Adrenal gland (tissue), 12 donors: Measurements from ENCODE around the gene TMEM132D. TPM values are rescaled to one million over a fixed set of nuclear protein-coding genes. Genes with fewer than 3 reads are reported as not detected.

ENCODE experiments used
- DNase-seq, 7 donors: peaks; one replicate each; pipeline ENCODE4 v3.0.0-alpha.2; 2019 to 2020
- H3K27ac ChIP-seq, 5 donors: fragments of 200-600 bp; sonication (generic) in 4 of 5; 1 replicate in 3 of 5; 2 replicates in 2 of 5; pipeline versions ENCODE4 v1.5.1 to v1.8.0; 2016 to 2020; ENCODE audit warnings: mild to moderate bottlenecking in 1 of 5
- H3K27me3 ChIP-seq: fragments of 200-600 bp; 2 replicates; pipeline ENCODE4 v1.8.0; 2021
- H3K36me3 ChIP-seq, 2 donors: fragments of 200-600 bp; replicated peaks in 1 of 2; 1 replicate in 1 of 2; 2 replicates in 1 of 2; pipeline versions ENCODE4 v1.5.1 to v1.8.0; 2018 to 2022
- H3K4me1 ChIP-seq, 2 donors: fragments of 200-600 bp; replicated peaks in 1 of 2; 1 replicate in 1 of 2; 2 replicates in 1 of 2; pipeline versions ENCODE4 v1.5.1 to v1.8.0; 2018 to 2021
- H3K4me3 ChIP-seq, 4 donors: fragments of 200-600 bp; sonication (generic) in 3 of 4; one replicate each; pipeline ENCODE4 v1.5.1; 2016 to 2018
- H3K9me3 ChIP-seq, 3 donors: fragments of 200-600 bp; sonication (generic) in 1 of 3; replicated peaks in 1 of 3; 1 replicate in 2 of 3; 2 replicates in 1 of 3; pipeline versions ENCODE4 v1.5.1 to v1.8.0; 2016 to 2021
- CTCF ChIP-seq, 6 experiments: fragments of 450-650 bp in 4 of 6; fragments of 200-600 bp in 2 of 6; sonication (generic) in 1 of 6; IDR thresholded peaks; 1 replicate in 5 of 6; 2 replicates in 1 of 6; pipeline versions ENCODE4 v1.5.1 to v1.8.0; 2016 to 2021; ENCODE audit warnings: antibody characterized with exemption in 6 of 6, mild to moderate bottlenecking in 2 of 6, moderate library complexity in 1 of 6
- POLR2A ChIP-seq, 2 donors: fragments of 450-650 bp; IDR thresholded peaks; one replicate each; pipeline ENCODE4 v1.6.1; 2017; ENCODE audit warnings: antibody characterized with exemption in 2 of 2, mild to moderate bottlenecking in 2 of 2, moderate library complexity in 1 of 2
- WGBS, 4 donors: extraction: QIAGEN DNeasy Blood & Tissue Kit in 2 of 4; methylation state at CpG; one replicate each; pipeline versions ENCODE4 v1.1.5 to v1.1.7; 2013 to 2017; 5-methylcytosine and 5-hydroxymethylcytosine counted together
- intact Hi-C, 2 donors: fragments of 100-400 bp; cut with DNase I; formaldehyde crosslinking; loops; one replicate each; pipeline versions ENCODE4 v1.14.1 to v1.15.0; 2022 to 2023
- polyA plus RNA-seq, 3 donors: library from polyadenylated mRNA; stranded (reverse); fragments of 200-250 nt in 2 of 3; fragments of 350-450 nt in 1 of 3; fragmentation: Illumina TruSeq in 1 of 3; extraction: RNeasy Lipid Tissue Mini Kit (QIAGEN cat#74804) in 1 of 3; gene quantifications; one replicate each; pipeline ENCODE4 v1.2.3, GENCODE V29; 2013 to 2014
- total RNA-seq, 9 donors: library from RNA; depleted of rRNA in 4 of 9; stranded (reverse); fragments of >200 nt in 4 of 9; fragments of 120-200 nt in 1 of 9; fragmentation: NEBNext Ultra II Directional in 1 of 9; extraction: Animal tissue kit (Norgen Biotek cat#: 25700) in 1 of 9; gene quantifications; one replicate each; pipeline versions ENCODE4 v1.1.0 to v1.2.4, GENCODE V29; 2013 to 2023
- donor health status: healthy with polysubstance abuse.
- donor health status: Bipolar disorder and iron deficiency.
- donor health status: DM: yes; HTN: yes; CAD: no.
- donor health status: DM: no; HTN: no; CAD: no.
- donor health status: DM: no; HTN: no; CAD: no.
- donor health status: DM: yes; HTN: yes; CAD: no.

TMEM132D gene
- total and polyA plus RNA-seq, 12 donors: 0.03 to 0.83 (median 0.35) TPM; not detected in 8

DNA sequence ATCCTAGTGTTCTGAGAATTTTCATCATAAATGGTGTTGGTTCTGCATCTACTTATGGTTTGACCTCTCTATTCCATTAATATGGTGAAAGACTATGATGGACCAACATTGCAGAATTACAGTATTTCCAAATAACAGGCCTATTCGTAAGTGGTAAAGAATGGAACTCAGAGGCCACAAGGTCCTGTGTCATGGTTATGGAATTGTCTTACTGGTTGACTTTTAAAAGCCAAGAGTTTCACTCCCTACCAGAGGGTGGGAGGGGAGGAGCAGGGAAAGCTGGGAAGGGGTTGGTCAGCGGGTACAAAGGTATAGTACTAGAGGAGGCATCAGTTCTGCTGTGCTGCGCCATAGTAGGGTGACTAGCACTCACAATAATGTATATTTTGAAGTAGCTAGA is 153.4 kb downstream of the TMEM132D start:
- H3K36me3 ChIP-seq: no peaks in the 10 kb centered on the region
- WGBS, 4 donors: 56 to 66% (median 60%) methylated on average over 3 of the region's 3 CpGs

DNA sequence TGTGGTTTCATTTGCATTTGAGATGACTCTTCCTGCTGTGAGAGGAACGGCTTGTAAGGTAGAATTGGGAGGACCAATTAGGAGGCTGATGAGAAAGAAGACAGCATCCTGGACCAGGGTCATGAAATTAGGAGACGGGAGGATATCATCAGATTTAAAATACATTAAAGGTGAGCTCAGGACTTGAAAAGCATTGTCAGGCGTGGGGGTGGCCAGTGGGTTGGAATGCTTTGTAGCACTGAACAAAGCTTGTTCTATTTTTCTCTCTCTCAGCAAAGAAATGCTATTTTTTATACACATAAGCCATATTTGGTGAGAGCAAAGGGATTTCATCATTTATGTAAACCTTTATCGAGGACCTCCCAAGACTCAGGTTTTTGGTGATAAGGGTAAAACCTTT is 157.5 kb downstream of the TMEM132D start:
- Histone ChIP-seq H3K4me1 (no peaks in the 10 kb centered on the region), H3K4me3 (no peak overlapping the region), H3K36me3 (no peaks in the 10 kb centered on the region), H3K27me3 (no peaks in the 10 kb centered on the region), H3K9me3 (no peaks in the 10 kb centered on the region), H3K27ac (no peak overlapping the region)
- WGBS, 4 donors: 73 to 77% (median 74%) methylated on average over 4 of the region's 4 CpGs
- TF ChIP-seq POLR2A (IDR thresholded peaks at IDR 0.05) (no peak), CTCF (IDR thresholded peaks at IDR 0.05) (no peak)
- DNase-seq: no peak
- intact Hi-C loops: no loop called here

More for the DNA sequence above, 153.4 kb downstream of the TMEM132D start:
- H3K27me3 ChIP-seq: no peaks in the 10 kb centered on the region
- no peaks in the 10 kb centered on the region for H3K9me3 ChIP-seq
- H3K4me3 ChIP-seq: no peak overlapping the region
- no peaks in the 10 kb centered on the region for H3K4me1 ChIP-seq
- no peak for DNase-seq
- intact Hi-C loops: no loop called here
- TF ChIP-seq CTCF (IDR thresholded peaks at IDR 0.05) (no peak), POLR2A (IDR thresholded peaks at IDR 0.05) (no peak)
- no peak overlapping the region for H3K27ac ChIP-seq

GRCh38 chr12:129729170-129729569 is 174.7 kb downstream of the TMEM132D start:
- 76 to 78% (median 77%) methylated on average over 2 of the region's 2 CpGs for WGBS, 4 donors
- TF ChIP-seq CTCF (IDR thresholded peaks at IDR 0.05) (no peak), POLR2A (IDR thresholded peaks at IDR 0.05) (no peak)
- Histone ChIP-seq H3K4me1 (no peaks in the 10 kb centered on the region), H3K36me3 (no peaks in the 10 kb centered on the region), H3K4me3 (no peak overlapping the region), H3K9me3 (no peaks in the 10 kb centered on the region), H3K27me3 (no peaks in the 10 kb centered on the region), H3K27ac (no peak overlapping the region)
- DNase-seq: no peak
- intact Hi-C loops: no loop called here

GRCh38 chr12:129727100-129727499 is 176.7 kb downstream of the TMEM132D start:
- no peak for TF ChIP-seq POLR2A (IDR thresholded peaks at IDR 0.05)
- no peak for TF ChIP-seq CTCF (IDR thresholded peaks at IDR 0.05)
- intact Hi-C loops: no loop called here
- no peak overlapping the region for H3K27ac ChIP-seq
- no peaks in the 10 kb centered on the region for H3K9me3 ChIP-seq
- H3K36me3 ChIP-seq: no peaks in the 10 kb centered on the region
- no peak overlapping the region for H3K4me3 ChIP-seq
- DNase-seq: no peak
- H3K4me1 ChIP-seq: no peaks in the 10 kb centered on the region
- H3K27me3 ChIP-seq: no peaks in the 10 kb centered on the region
- WGBS, 4 donors: 88 to 95% (median 89%) methylated on average over 3 of the region's 3 CpGs
